A549 (cell line): ENCODE measurements around the gene GAK.

ENCODE experiments used
- CTCF ChIP-seq: fragments of >200 bp; sonication (Bioruptor Twin); formaldehyde crosslinking; IDR thresholded peaks from 3 replicates; pipeline ENCODE4 v1.5.1; 2016
- E2F6 ChIP-seq: IDR thresholded peaks from 2 replicates; pipeline ENCODE4 v1.6.1; 2012; ENCODE audit warnings: low read depth, borderline replicate concordance
- EP300 ChIP-seq, 2 experiments: fragments of >200 bp; sonication (Bioruptor Twin); formaldehyde crosslinking; IDR thresholded peaks; 2 replicates in 1 of 2; 3 replicates in 1 of 2; pipeline ENCODE4 v1.6.1; 2016 to 2017
- HDAC2 ChIP-seq: fragments of 200-600 bp; sonication (generic); IDR thresholded peaks from 2 replicates; pipeline ENCODE4 v1.6.1; 2016
- KDM5A ChIP-seq: fragments of 200-600 bp; sonication (generic); IDR thresholded peaks from 2 replicates; pipeline ENCODE4 v1.6.1; 2016; ENCODE audit warnings: antibody characterized with exemption, mild to moderate bottlenecking
- POLR2A ChIP-seq: IDR thresholded peaks from 2 replicates; pipeline ENCODE4 v1.6.1; 2012; ENCODE audit warnings: mild to moderate bottlenecking, low read length
- RCOR1 ChIP-seq: fragments of 150-350 bp; IDR thresholded peaks from 2 replicates; pipeline ENCODE4 v1.6.1; 2014; ENCODE audit warnings: antibody characterized with exemption, low read length, low read depth
- RFX5 ChIP-seq: fragments of 450-650 bp; IDR thresholded peaks from 2 replicates; pipeline ENCODE4 v1.7.1; 2014; ENCODE audit warnings: antibody characterized with exemption, mild to moderate bottlenecking, moderate library complexity
- SREBF2 ChIP-seq: fragments of 450-650 bp; IDR thresholded peaks from 2 replicates; pipeline ENCODE4 v1.6.1; 2014; ENCODE audit warnings: mild to moderate bottlenecking, moderate library complexity
- USF2 ChIP-seq: fragments of 450-650 bp; IDR thresholded peaks from 2 replicates; pipeline ENCODE4 v1.6.1; 2014; ENCODE audit warnings: antibody characterized with exemption
- ZSCAN20 ChIP-seq: fragments of 250-450 bp; sonication (Bioruptor Pico); IDR thresholded peaks from 2 replicates; pipeline ENCODE4 v1.8.0; 2022; ENCODE audit warnings: mild to moderate bottlenecking, moderate library complexity

- no peak for TF ChIP-seq KDM5A
- no peak for TF ChIP-seq CTCF
- no peak for TF ChIP-seq HDAC2
- TF ChIP-seq RFX5 = no peak
- TF ChIP-seq ZSCAN20 (CRISPR knock-in tag) = no peak
- no peak for TF ChIP-seq EP300 (IDR thresholded peaks at IDR 0.05)
- no peak for TF ChIP-seq POLR2A
- TF ChIP-seq E2F6 = no peak
- TF ChIP-seq RCOR1 = no peak
- no peak for TF ChIP-seq USF2
- TF ChIP-seq SREBF2 = no peak
Observed at GRCh38 chr4:827209-828081, 104.7 kb downstream of the GAK start.
